Transverse colon (tissue), 4 donors: ENCODE results near the gene KRT14. TPM values are rescaled to one million over a fixed set of nuclear protein-coding genes. Genes with fewer than 3 reads are reported as not detected.
"Not testable (repeated sequence)": the region's sequence is repeated elsewhere in the genome, so short reads cannot be mapped to it uniquely, and the experiment has no call there.

Experiments used
- DNase-seq: peaks from one replicate; pipeline ENCODE4 v3.0.0-alpha.2; 2019
- H3K27ac ChIP-seq, 4 donors: fragments of 200-600 bp; sonication (generic); 2 replicates each; pipeline ENCODE4 v1.5.1; 2016 to 2018; ENCODE audit warnings: inconsistent platforms in 4 of 4
- H3K27me3 ChIP-seq: fragments of 200-600 bp; sonication (generic); 2 replicates; pipeline ENCODE4 v1.5.1; 2017; ENCODE audit warnings: inconsistent platforms
- H3K36me3 ChIP-seq, 4 donors: fragments of 200-600 bp; sonication (generic); 2 replicates each; pipeline ENCODE4 v1.5.1; 2017 to 2019; ENCODE audit warnings: inconsistent platforms in 4 of 4
- H3K4me1 ChIP-seq, 4 donors: fragments of 200-600 bp; sonication (generic); 2 replicates each; pipeline ENCODE4 v1.5.1; 2017 to 2020; ENCODE audit warnings: inconsistent platforms in 4 of 4
- H3K4me3 ChIP-seq, 4 donors: fragments of 200-600 bp; sonication (generic); 1 replicate in 1 of 4; 2 replicates in 3 of 4; pipeline versions ENCODE4 v1.5.1 to v1.6.1; 2017 to 2019; ENCODE audit warnings: inconsistent platforms in 4 of 4
- H3K9me3 ChIP-seq, 2 donors: fragments of 200-600 bp; sonication (generic); 2 replicates each; pipeline ENCODE4 v1.5.1; 2017 to 2019; ENCODE audit warnings: inconsistent platforms in 2 of 2
- EP300 ChIP-seq: sonication (generic); formaldehyde crosslinking; IDR thresholded peaks from one replicate; pipeline ENCODE4 v1.6.1; 2017; ENCODE audit warnings: antibody characterized with exemption, low read depth
- POLR2A ChIP-seq: fragments of 450-650 bp; IDR thresholded peaks from one replicate; pipeline ENCODE4 v1.6.1; 2016; ENCODE audit warnings: antibody characterized with exemption, mild to moderate bottlenecking, moderate library complexity
- POLR2AphosphoS5 ChIP-seq, 3 donors: sonication (generic); formaldehyde crosslinking; IDR thresholded peaks; one replicate each; pipeline ENCODE4 v1.6.1; 2016; ENCODE audit warnings: antibody characterized with exemption in 3 of 3
- WGBS, 2 donors: methylation state at CpG; one replicate each; pipeline ENCODE4 v1.1.5; 2018; ENCODE audit warnings: low coverage in 1 of 2; 5-methylcytosine and 5-hydroxymethylcytosine counted together
- in situ Hi-C, 4 donors: fragments of 200-750 bp; cut with MboI; loops; one replicate each; pipeline versions ENCODE4 v1.15.0 to v1.15.1; 2017; ENCODE audit warnings: low sequenced_read_pairs in 3 of 4, low pct_ligation_motif_present in 1 of 4, low pct_unique_long_range_greater_than_20kb in 1 of 4
- intact Hi-C: fragments of 100-400 bp; cut with DNase I; formaldehyde crosslinking; loops from one replicate; pipeline ENCODE4 v1.15.1; 2023; ENCODE audit warnings: low total_unique reads
- total RNA-seq, 4 donors: library from RNA; depleted of rRNA; stranded (reverse); fragments of >200 nt; gene quantifications; one replicate each; pipeline ENCODE4 v1.1.0, GENCODE V29; 2016
- TF ChIP-seq, protein P1 (sequence below), 5 experiments: fragments of 200-600 bp in 3 of 5; fragments of 450-650 bp in 2 of 5; sonication (generic) in 3 of 5; IDR thresholded peaks; 1 replicate in 2 of 5; 2 replicates in 3 of 5; pipeline ENCODE4 v1.5.1; 2016 to 2017; ENCODE audit warnings: antibody characterized with exemption in 5 of 5, inconsistent platforms in 3 of 5, mild to moderate bottlenecking in 2 of 5, moderate library complexity in 1 of 5

The KRT14 gene
- total RNA-seq, 4 donors from 2014 or later = 0.32 to 0.68 TPM; not detected in 2

DNA sequence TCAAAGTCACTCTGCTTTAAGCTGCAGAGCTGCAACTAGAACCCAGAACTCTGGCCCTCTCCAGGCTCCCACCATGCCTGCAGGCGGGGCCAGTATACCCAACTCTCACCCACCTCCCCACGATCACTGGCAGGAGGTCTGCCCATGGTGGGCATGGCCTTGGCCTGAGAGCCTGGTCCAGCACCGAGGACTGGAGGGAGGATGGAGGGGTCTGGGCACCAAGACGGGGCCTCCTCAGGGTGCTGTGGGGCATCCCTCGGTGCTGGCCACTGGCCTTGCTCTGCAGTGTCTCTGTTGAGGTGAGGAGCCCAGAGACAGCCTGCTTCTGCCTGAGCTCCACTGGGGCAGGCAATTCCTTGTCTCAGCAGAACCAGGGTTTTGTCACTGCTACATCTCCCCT lies 27.4 kb upstream of the KRT14 start:
- no peak overlapping the region for H3K4me3 ChIP-seq
- DNase-seq = no peak
- H3K36me3 ChIP-seq = no peaks in the 10 kb centered on the region
- no peak overlapping the region for H3K27ac ChIP-seq
- 88% methylated on average over 5 of the region's 5 CpGs; no CpG with 5 or more reads in 1 of the 2 donors for WGBS, 2 donors
- intact Hi-C loops (no loop called here), in situ Hi-C loops (no loop called here)
- TF ChIP-seq, protein P1, sequence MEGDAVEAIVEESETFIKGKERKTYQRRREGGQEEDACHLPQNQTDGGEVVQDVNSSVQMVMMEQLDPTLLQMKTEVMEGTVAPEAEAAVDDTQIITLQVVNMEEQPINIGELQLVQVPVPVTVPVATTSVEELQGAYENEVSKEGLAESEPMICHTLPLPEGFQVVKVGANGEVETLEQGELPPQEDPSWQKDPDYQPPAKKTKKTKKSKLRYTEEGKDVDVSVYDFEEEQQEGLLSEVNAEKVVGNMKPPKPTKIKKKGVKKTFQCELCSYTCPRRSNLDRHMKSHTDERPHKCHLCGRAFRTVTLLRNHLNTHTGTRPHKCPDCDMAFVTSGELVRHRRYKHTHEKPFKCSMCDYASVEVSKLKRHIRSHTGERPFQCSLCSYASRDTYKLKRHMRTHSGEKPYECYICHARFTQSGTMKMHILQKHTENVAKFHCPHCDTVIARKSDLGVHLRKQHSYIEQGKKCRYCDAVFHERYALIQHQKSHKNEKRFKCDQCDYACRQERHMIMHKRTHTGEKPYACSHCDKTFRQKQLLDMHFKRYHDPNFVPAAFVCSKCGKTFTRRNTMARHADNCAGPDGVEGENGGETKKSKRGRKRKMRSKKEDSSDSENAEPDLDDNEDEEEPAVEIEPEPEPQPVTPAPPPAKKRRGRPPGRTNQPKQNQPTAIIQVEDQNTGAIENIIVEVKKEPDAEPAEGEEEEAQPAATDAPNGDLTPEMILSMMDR (IDR thresholded peaks at IDR 0.05) = no peak
- TF ChIP-seq EP300 = no peak
- no peak for TF ChIP-seq POLR2AphosphoS5 (IDR thresholded peaks at IDR 0.05)
- no peaks in the 10 kb centered on the region for H3K9me3 ChIP-seq
- H3K27me3 ChIP-seq = peaks cover 7% of the 10 kb centered on the region
- no peaks in the 10 kb centered on the region for H3K4me1 ChIP-seq

DNA sequence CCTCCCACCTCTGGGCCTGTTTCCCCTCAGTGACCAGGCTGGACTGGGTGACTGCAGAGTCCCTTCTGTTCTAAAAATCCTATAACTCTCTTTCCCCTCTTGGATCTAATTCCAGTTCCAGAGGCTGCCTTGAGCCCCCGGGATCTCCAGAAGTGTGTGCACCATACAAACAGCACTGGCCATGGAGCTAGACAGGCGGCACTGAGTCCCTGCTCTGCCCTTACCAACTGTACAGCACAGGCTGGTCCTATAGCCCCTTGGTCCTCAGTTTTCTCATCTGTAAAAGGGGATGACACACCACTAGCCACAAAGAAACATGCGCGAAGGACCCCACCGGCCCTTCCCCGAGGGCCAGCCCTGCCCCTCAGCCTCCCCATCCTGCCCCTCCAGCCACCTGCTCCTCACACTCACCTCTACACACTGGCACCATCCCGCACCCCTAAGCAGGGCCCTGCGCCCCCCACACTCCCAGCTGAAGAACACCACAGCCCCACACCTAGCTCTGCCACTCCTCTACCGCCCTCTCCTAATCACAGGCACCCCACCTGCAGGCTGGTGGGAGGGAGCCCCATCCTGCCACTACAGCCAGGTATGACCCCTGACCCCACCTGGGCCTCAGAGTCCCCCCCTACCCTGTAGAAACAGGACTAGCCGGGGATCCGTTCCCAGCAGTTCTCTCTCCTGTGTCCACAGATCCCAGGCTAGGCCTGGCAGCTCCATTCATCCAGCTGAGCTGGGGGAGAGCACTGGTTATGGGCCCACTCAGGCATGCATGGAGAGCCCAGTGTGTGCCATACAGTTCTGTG lies 26.8 kb upstream of the KRT14 start:
- no peaks in the 10 kb centered on the region for H3K36me3 ChIP-seq
- no peak overlapping the region for H3K27ac ChIP-seq
- DNase-seq = no peak
- H3K4me3 ChIP-seq = no peak overlapping the region
- intact Hi-C loops (no loop called here), in situ Hi-C loops (no loop called here)
- WGBS, 2 donors = 75 to 78% methylated on average over 2 to 5 of the region's 11 CpGs
- TF ChIP-seq POLR2A (no peak), POLR2AphosphoS5 (IDR thresholded peaks at IDR 0.05) (no peak), EP300 (no peak)
- TF ChIP-seq, protein P1 (IDR thresholded peaks at IDR 0.05) = no peak
- peaks cover 7% of the 10 kb centered on the region for H3K27me3 ChIP-seq
- H3K9me3 ChIP-seq = no peaks in the 10 kb centered on the region
- no peaks in the 10 kb centered on the region for H3K4me1 ChIP-seq

DNA sequence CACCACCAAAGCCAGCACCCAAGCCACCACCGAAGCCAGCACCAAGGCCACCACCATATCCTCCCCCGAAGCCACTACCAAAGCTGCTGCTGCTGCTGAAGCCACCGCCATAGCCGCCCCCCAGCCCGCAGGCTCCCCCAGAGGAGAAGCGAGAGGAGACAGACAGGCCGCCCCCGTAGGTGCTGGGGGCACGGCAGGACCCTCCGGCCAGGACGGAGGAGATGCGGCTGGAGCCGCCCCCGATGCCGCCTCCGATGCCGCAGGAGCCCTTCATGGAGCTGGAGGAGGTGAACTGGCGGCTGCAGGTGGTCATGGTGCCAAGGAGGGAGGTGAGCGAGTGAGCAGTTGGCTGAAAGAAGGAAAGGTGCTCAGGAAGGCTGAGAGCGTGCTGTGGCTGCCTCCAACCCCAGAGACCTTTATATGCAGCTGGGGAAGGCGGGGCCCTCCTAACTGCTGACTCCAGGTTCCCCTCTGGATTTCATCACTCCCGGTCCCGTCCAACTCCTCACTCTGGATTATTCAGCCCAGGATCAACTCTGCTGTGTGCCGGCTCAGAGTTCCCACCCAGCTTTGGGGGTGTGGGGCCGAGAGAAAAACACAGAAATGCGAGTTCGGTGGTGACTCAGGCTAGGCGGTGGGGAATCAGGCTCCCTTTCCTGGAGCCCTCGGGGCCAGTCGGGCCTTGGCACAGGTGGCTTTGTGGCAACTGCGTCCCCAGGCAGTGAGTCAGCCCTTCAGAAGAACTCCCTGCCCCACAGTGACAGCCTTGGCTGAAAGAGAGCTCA lies 25.9 kb upstream of the KRT14 start, which contains the start of gene KRT16:
Gene KRT16, minus strand, starts transcription at position 392 of the 785 bp plus-strand sequence. Its CDS starts 79 bp downstream, at position 313.
- intact Hi-C loops, H3K4me1 ChIP-seq, in situ Hi-C loops, H3K27me3 ChIP-seq, H3K36me3 ChIP-seq, H3K4me3 ChIP-seq, DNase-seq, H3K27ac ChIP-seq, H3K9me3 ChIP-seq: not testable (repeated sequence)
- 50 to 74% methylated on average over 2 to 30 of the region's 31 CpGs for WGBS, 2 donors

DNA sequence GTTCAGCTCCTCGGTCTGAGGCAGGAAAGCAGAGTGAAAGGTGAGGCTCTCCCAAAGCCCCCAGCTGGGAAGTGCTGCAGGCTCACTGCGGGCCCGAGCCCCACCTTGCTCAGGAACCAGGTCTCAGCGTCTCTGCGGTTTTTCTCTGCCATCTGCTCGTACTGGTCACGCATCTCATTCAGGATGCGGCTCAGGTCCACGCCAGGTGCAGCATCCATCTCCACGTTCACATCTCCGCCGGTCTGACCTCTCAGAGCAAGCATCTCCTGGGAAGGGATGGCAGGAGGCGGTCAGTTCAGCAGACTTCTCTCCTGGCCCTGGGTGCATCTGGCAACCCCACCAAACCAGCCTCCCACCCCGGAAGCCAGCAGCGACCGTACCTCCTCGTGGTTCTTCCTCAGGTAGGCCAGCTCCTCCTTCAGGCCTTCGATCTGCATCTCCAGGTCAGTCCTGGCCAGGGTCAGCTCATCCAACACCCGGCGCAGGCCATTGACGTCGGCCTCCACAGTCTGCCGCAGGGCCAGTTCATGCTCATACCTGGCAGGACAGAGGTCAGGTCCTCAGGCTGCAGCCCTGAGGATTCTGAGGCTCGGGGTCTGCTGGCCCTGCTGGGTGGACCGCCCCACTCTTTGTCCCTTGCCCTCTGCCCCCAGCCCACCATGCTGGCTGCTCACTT lies 24.4 kb upstream of the KRT14 start:
- Histone ChIP-seq H3K4me1 (no peaks in the 10 kb centered on the region), H3K9me3 (peaks cover 0 to 8% of the 10 kb centered on the region in 2 donors), H3K36me3 (no peaks in the 10 kb centered on the region), H3K27ac (no peak overlapping the region), H3K4me3 (no peak overlapping the region), H3K27me3 (peaks cover 7% of the 10 kb centered on the region)
- intact Hi-C loops = no loop called here
- in situ Hi-C loops = no loop called here
- TF ChIP-seq, protein P1 (IDR thresholded peaks at IDR 0.05) = no peak
- no peak for TF ChIP-seq POLR2A
- TF ChIP-seq EP300 = no peak
- no peak for TF ChIP-seq POLR2AphosphoS5 (IDR thresholded peaks at IDR 0.05)
- no peak for DNase-seq
- 80 to 91% methylated on average over 2 to 23 of the region's 25 CpGs for WGBS, 2 donors

DNA sequence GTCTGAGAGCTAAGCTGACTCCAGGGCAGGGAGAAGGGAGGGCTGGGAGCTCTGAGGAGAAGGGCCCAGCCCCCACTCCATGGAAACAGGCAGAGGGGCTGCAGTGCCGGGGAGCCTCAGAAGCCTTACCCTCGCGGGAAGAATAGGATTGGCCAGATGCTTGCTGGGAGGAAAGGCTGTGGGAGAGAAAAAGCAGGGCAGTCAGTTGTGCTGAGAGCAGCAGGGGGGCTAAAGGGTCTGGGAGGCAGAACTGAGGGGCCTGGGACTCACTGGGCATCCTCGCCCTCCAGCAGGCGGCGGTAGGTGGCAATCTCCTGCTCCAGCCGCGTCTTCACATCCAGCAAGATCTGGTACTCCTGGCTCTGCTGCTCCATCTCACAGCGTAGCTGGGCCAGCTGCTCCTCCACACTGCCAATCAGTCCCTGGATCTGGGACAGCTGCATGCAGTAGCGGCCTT lies 23.4 kb upstream of the KRT14 start:
- H3K36me3 ChIP-seq, DNase-seq, H3K4me1 ChIP-seq, H3K4me3 ChIP-seq, H3K9me3 ChIP-seq, intact Hi-C loops, H3K27me3 ChIP-seq, H3K27ac ChIP-seq, in situ Hi-C loops: not testable (repeated sequence)
- WGBS, 2 donors = 20 to 27% methylated on average over 1 to 10 of the region's 10 CpGs

DNA sequence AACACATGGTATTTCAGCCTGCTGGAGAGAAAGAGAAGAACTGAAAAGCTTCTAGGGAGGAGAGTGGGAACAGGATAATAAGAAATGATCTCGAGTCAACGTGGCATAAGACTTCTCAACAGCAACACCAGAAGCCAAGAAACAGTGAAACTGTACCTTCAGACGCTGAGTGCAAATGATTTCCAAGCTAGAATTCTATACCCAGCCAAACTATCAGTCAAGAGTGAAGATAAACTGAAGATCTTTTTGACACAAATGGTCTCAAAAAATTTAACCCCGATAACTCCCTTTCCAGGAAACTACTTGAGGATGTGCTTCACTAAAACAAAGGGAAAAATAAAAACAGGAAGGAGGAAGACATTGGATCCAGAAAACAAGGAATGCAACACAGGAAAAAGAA lies 20.2 kb upstream of the KRT14 start:
- H3K27me3 ChIP-seq, intact Hi-C loops, H3K9me3 ChIP-seq, H3K36me3 ChIP-seq, H3K27ac ChIP-seq, H3K4me3 ChIP-seq, DNase-seq, in situ Hi-C loops, H3K4me1 ChIP-seq: not testable (repeated sequence)
- WGBS, 2 donors = 93% methylated on average over 4 of the region's 4 CpGs; no CpG with 5 or more reads in 1 of the 2 donors
